Measurements from ENCODE around the gene CENPS. TPM values are rescaled to one million over a fixed set of nuclear protein-coding genes. Genes with fewer than 3 reads are reported as not detected.

The CENPS gene
- total RNA-seq (2022; extraction: Qiagen RNA extraction): 26.8 to 32.2 TPM (median 28.2 TPM) in 5 replicates

GRCh38 chr1:10430216-10431069, at the start of gene CENPS:
Gene CENPS, plus strand, starts transcription at chr1:10430433. Its CDS starts 85 bp downstream, at chr1:10430518.

GRCh38 chr1:10398734-10399443, 31.3 kb upstream of the CENPS start, which contains the start of gene PGD:
Gene PGD, plus strand, starts transcription at chr1:10399064. Its CDS starts 54 bp downstream, at chr1:10399118.

GRCh38 chr1:10449751-10450150, 19.5 kb downstream of the CENPS start, which contains the start of gene CORT:
Gene CORT, plus strand, starts transcription at chr1:10450031. Its CDS starts 193 bp downstream, at chr1:10450224.

GRCh38 chr1:10472220-10473144, 42.2 kb downstream of the CENPS start, which contains the start of gene DFFA:
Gene DFFA, minus strand, starts transcription at chr1:10472529. Its CDS starts 71 bp downstream, at chr1:10472458.

GRCh38 chr1:10474613-10475507, 44.6 kb downstream of the CENPS start, which contains the start of gene PEX14:
Gene PEX14, plus strand, starts transcription at chr1:10474950. Its CDS starts 17 bp downstream, at chr1:10474967.

Other genes with a start within 250 kb of the CENPS start
- gene KIF1B, start 219.9 kb upstream of the CENPS start, total RNA-seq (2022; extraction: Qiagen RNA extraction): 10.4 to 14.8 TPM (median 12.6 TPM) in 5 replicates
- 1,036 to 1,209 TPM (median 1,087 TPM) in 5 replicates for gene PGD, start 31.4 kb upstream of the CENPS start, total RNA-seq (2022; extraction: Qiagen RNA extraction)
- gene CORT, start 19.6 kb downstream of the CENPS start, total RNA-seq (2022; extraction: Qiagen RNA extraction): 0.09 to 0.26 TPM (median 0.18 TPM) in 4 of 5 replicates, not detected in the other
- 19.6 to 25.1 TPM (median 21.9 TPM) in 5 replicates for gene DFFA, start 42.1 kb downstream of the CENPS start, total RNA-seq (2022; extraction: Qiagen RNA extraction)
- 14.4 to 15.8 TPM (median 15.3 TPM) in 5 replicates for gene PEX14, start 44.5 kb downstream of the CENPS start, total RNA-seq (2022; extraction: Qiagen RNA extraction)

All from A549 treated with AZD2906 at 1 μM for 4 hours (cell line).